Frontal cortex (tissue), 4 donors: ENCODE results near the gene RFLNA. TPM values are rescaled to one million over a fixed set of nuclear protein-coding genes. Genes with fewer than 3 reads are reported as not detected.

ENCODE experiments used
- DNase-seq, 2 donors: peaks; one replicate each; pipeline ENCODE4 v3.0.0; 2012; ENCODE audit warnings: low spot score in 2 of 2
- FAIRE-seq: peaks from 2 replicates; lab custom pipeline; 2012; peaks lifted over from hg19 to GRCh38; lab: Jason Lieb, UNC
- total RNA-seq: library from RNA; depleted of rRNA; stranded (reverse); fragments of >200 nt; gene quantifications from one replicate; pipeline ENCODE4 v1.2.3, GENCODE V29; 2014
- donor health status: control.
- donor health status: control.
- donor health status: control.

Gene RFLNA
- total RNA-seq, 1 donor from 2014 or later = 7.7 TPM

DNA sequence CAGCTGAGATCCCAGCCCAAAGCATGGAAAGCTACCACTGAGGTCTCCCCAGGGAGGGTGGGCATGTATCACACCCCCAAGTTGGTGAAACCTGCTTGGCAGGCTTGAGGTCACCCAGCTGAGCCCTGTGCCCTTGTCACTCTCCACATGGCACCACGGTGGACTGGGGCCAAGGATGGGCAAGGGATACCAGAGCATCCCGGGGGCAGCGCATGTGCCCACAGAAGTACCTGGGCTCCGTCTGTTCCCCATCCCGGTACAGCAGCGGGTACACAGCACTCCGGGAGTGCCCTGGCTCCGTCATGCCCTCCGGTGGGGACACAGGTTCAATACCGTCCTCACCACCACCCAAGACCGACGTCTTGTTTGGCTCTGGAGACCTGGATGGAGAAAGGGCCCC lies 38.0 kb downstream of the RFLNA start:
- FAIRE-seq (no peak), DNase-seq (no peak)

DNA sequence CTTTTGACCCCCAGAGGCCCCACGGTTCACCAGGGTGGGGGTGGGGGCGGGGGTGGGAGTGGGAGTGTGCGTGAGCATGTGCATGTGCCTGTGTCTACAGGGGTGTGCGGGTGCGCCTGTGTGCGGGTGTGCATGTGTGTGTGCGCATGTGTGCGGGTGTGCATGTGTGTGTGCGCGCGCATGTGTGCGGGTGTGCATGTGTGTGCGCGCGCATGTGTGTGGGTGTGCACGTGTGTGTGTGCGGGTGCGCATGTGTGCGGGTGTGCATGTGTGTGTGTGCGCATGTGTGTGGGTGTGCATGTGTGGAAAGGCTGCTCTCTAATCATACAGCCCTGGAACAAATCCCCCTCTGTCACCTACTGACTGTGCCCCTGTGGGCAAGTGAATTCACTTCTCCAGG lies 38.8 kb downstream of the RFLNA start:
- FAIRE-seq (no peak), DNase-seq (no peak)

DNA sequence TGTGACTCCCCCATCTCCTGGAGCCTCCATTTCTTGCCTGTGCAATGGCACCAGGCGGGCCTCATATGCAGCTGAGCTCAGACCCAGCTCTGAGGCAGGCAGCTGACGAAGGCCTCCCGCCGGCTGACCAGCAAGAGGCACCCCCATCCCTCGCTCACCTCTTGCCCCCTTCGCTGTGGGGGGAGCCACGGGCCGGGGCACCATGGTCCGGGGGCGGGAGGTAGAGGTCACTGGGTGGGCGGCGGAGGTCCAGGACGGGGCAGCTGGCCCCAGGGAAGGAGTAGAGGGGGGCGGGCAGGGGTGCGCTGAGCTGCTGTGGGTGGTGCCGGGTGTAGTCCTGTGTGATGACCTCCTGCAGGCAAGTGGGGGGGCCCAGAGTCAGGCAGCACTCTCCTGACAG lies 39.4 kb downstream of the RFLNA start:
- DNase-seq (no peak), FAIRE-seq (no peak)

DNA sequence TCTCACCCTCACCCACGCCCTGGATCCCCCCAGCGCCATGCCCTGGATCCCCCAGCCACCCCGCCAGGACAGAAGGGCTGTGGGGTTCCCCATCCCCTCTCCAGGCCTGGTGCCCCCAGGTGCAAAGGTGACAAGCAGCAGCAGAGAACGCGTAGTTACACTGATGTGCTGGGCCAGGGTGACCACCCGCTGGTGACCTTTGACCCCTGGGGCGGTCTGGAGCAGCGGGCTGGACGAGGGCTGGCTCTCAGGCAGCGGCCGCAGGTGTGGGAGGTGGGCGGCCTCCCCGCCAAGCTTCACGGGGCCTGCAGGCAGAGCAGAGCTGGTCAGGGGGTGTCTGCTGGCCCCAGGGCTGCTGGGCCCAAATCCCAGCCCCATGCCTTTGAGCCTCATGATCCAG lies 40.1 kb downstream of the RFLNA start:
- no peak for FAIRE-seq
- no peak for DNase-seq

DNA sequence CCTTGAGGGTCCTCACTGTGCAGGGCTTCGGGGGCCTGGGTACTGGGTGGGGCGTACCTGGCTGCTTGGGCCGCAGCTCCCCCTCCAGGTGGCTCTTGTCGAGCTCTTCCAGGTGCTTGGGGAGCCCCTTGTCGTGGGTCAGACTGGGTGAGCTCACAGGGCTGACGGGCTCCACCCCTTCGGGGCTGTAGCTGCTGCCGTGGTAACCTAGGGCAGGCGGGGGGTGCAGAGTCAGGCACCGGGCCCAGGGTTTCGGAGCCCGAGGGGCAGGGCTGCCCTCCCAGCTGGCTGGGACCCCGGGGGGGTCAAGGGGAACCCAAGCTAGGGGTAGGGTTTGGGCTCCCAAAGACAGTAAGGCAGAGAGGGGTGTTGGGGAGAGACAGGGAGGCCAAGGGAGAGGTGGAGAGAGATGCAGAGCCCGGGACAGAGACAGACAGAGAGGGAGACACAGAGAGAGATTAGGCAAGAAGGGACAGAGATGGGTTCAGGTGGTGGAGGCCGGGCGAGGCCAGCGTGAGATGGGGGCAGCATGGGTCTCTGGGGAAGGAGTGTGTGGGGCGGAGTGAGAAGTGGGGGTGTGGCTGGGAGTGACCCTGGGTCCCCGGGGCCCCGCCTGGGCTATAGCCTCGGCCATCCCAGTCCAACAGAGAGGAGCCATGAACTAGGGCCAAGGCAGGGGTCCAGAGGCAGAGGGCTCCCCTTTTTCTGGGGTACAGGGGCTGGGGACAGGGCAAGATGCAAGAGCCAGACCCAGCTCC lies 40.7 kb downstream of the RFLNA start:
- FAIRE-seq (no peak), DNase-seq (no peak)

DNA sequence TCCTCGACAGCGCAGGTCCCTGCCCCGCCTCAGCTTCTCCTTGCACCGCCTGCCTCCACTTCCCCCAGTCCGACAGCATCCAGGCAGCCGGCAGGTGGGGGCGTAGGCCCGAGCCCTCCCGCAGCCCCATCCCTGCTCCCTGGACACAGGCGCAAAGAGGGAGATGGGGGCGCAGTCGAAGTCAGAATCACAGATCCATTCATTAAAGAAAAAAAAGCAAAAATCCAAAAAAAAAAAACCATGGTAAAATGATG lies 41.2 kb downstream of the RFLNA start:
- FAIRE-seq (no peak), DNase-seq (no peak)

DNA sequence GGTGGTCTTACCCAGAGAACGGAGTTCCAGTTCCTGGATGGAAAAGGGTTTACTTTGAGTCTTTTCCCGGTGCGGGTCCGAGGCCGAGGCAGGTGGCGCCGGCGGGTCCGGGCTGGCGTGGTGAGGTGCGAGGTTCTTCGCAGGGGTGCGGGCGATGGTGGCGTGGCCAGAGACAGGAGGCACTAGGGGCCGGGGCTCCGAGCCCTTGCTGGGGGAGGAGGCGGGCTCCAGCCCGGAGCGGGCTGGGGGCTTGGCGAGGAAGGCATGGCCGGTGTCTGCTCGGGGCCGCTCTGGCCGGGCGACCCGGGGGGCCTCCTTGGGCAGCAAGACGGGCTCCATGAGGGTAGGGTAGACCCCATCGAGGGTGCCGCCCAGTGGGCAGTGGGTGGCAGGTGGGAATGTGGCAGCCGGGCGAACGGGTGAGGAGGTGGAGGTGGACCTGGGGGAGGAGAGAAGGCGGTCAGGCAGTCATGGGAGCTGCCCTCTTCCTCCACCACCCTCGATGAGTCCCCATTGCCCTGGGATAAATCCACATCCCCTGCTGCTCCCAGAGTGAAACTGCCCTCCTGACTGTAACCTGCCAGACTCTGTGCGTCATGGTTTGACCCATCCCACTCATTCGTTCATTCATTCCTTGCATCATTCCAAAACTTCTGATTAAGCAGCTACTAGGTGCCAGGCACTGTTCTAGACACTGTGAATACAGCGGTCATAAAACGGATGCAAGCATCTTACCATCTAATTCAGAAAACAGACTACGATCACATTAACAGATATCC lies 42.0 kb downstream of the RFLNA start:
- DNase-seq = no peak
- FAIRE-seq = no peak

DNA sequence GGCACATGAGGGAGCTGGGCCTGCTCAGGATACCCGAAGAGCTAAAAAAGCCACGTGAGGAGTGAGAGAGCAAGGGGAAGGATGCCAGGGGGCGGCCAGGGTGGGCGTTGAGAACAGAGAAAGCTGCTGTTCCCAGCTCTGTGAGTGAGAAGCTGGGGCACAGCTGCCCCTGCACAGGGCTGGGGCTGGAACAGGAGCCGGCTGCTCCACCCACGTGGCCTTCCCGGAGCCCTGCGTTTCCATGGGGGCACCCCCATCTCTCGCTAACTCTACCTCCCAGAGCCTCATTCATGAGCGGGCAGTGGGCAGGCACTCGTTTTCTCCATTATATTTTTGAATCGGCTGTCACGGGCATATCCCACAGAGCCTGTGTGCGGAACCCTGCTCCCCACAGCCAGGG lies 42.7 kb downstream of the RFLNA start:
- FAIRE-seq = no peak
- no peak for DNase-seq

DNA sequence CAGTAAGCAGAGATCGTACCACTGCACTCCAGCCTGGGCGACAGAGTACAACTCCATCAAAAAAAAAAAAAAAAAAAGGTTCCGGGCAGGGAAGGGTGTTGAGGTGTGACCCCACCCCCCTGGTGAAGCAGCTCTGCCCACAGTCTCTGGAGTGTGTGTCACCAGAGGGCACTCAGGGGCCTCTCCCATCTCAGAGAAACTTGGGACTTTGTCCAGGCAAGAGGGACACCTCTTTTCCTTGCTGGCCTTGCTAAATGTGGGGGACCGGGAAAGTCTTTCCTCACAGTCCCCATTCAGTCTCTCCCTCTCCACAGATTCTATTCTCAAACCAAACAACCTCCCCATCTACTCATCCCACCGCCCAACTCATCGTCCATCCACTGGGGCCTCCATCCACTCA lies 43.6 kb downstream of the RFLNA start:
- FAIRE-seq = no peak
- DNase-seq = no peak

DNA sequence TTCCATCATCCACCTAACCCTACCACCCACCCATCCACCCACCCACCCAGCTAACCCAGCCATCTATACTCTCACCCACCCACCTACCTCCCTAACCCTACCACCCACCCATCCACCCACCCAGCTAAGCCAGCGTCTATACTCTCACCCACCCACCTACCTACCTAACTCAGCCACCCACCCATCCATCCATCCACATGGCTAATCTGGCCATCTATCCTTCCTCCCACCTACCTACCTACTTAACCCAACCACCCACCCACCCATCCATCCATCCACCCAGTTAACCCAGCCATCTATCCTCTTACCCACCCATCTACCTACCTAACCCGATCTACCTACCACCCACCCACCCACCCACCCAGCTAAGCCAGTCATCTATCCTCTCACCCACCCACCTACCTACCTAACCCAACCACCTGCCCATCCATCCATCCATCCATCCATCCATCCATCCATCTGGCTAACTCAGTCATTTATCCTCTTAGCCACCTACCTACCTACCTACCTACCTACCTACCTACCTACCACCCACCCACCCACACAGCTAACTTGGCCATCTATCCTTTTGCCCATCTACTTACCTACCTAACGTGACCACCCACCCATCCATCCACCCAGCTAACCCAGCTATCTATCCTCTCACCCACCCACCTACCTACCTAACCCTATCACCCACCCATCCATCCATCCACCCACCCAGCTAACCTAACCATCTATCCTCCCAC lies 44.1 kb downstream of the RFLNA start:
- DNase-seq (no peak), FAIRE-seq (no peak)

DNA sequence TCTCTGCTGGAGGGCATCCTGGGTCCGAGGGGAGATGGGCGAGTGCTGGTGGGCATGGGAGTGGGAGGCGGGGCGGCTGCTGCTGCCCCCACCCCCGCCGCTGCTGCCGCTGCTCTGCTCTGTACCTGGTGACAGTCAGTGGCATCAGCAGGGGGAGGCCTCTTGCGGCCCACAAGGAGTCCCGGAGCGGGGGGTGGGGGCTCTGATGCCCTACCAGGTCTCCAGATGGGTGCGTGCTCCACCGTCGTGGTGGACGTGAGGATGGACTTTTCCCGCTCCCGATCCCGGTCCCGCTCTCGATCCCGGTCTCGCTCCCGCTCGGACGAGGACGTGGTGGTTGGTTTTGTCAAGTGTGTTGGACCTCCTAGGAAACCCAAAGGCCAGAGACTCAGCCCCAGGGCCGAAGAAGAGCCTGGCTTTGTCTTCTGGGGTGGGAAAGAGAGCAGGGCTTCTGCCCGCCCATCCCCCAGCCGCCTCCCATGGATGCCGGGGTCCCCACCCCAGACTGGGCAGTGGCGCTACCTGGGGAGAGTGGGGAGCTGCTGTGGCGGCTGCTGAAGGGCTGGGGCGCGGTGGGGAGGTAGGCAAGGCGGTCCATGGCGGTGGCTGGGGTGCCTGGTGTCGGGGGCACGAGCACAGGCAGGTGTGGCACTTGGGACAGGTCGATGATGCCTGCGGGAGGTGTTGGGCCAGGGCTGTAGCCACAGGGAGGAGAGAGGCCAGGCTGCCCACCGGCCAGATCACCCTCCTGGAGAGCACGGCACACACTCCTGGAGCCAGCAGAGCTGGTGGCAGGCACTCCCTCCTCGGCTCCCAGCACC lies 45.4 kb downstream of the RFLNA start:
- FAIRE-seq (no peak), DNase-seq (no peak)

DNA sequence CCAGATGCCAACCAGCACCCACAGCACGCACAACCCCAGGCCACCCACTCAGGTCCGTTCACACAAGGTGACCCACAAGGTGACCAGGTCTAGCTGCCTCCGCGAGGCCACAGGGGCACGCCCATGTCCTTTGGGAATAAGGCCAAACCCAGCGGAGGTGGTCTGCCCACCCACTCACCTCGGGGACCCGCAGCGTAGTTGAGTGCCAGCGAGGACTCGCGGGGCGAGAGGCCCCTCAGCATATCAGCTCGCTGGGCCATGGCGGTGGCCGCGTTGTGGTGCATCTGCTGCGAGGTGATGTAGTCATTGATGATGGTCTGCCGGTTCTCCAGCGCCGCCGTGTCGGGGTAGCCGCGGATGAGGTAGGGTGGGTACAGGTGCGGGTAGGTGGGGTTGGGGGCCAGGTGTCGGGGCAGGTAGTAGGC lies 46.8 kb downstream of the RFLNA start:
- no peak for DNase-seq
- FAIRE-seq = no peak

DNA sequence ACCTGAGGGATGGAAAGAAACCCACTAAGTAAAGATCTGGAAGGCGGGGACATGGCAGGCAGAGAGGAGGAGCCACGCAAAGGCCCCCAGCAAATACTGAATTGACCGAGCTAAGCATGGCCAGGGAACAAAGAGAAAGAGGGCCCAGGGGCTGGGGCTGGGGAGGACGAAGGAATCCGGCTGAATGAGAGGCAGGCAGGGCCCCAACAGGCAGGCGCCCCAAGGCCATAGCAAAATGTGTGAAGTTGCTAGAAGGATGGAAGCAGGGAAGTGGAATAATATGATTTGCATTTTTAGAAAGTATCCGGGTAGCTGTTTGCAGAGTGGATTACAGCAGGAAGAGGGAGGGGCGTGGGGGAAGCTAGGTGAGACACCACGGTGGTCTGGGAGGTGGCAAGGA lies 49.1 kb downstream of the RFLNA start:
- no peak for FAIRE-seq
- DNase-seq = no peak

DNA sequence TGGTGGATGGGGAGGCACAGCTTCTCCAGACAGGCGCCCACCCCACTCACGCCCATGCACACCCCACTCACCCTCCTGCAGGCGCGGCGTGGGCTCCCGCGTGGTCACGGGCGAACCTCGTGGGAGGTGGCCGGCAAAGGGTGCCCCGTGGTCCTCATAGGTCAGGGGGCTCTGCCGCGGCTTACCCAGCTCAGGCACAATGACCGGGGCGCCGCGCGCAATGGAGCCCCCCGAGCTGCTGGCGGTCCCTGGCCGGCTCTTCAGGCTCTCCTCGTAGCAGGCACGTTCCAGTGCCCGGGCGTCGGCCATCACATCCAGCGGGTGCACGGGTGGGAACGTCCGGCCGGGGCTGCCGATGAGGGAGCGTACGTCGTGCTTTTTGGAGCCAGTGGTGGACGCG lies 49.6 kb downstream of the RFLNA start:
- DNase-seq = no peak
- no peak for FAIRE-seq

DNA sequence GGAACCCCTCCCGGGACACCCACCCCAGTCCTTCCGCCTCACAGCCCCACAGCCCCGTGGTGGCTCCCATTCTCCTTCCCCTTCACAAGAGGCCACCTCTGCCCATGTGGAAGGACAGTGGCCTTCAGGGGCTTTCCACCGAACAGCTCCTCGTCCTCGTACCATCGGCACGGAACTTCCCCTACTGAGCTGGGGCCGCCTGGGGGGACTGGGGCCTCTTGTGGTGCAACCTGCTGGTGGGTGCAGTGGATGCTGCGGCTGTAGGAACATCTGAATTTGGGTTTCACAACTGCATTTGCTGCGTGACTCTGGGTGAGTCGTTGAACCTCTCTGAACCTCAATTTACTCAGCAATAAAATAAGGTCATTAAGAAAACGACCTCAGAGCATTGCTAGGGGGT lies 50.9 kb downstream of the RFLNA start:
- no peak for FAIRE-seq
- no peak for DNase-seq

DNA sequence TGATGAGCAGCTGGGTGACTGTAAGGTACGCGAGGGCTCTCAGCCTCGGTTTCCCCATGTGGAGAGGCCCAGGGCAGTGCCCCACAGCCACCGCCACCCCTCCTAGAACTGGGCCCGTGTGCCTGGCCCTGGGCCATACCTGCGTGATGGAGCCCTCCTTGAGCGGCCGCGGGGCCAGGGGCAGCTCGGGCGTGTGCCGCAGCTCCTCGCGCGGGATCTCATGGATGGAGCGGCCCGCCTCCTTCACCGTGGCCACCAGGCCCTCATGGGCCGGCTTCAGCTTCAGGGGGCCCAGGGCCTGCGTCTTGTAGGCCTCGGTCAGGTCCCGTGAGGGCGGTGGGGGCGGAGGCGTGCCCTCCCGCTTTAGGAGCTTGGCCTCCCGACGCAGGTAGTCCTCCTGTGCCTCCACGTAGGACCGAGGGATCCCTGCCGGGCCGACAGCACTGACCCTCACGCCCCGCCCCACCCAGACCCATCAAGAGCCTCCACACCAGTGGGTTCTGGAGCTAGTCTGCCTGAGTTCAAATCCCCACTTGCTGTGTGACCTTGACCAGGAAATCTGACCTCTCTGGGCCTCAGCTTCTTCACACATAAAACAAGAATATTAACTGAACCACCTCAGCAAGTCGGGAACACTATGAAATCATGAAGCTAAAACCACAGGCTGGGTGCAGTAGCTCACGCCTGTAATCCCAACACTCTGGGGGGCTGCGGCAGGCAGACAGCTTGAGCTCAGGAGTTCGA lies 51.7 kb downstream of the RFLNA start:
- FAIRE-seq (no peak), DNase-seq (no peak)

DNA sequence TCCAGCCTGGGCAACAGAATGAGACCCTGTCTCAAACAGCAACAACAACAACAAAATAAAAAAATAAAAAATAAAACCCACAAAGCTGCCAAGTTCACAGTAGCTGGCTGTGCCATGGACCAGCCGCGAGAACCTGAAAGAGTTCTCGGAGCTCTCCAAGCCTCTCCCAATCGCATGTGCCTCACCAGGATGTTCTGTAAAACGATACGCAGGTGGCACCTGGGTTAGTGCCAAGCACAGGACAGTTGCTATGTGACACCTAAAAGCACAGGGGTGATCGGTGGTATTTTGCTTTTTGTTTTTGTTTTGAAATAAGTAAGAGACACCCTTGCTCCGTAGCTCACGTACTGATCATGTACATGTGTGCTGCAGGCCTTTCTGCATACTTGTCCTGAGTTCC lies 52.4 kb downstream of the RFLNA start:
- DNase-seq (no peak), FAIRE-seq (no peak)

DNA sequence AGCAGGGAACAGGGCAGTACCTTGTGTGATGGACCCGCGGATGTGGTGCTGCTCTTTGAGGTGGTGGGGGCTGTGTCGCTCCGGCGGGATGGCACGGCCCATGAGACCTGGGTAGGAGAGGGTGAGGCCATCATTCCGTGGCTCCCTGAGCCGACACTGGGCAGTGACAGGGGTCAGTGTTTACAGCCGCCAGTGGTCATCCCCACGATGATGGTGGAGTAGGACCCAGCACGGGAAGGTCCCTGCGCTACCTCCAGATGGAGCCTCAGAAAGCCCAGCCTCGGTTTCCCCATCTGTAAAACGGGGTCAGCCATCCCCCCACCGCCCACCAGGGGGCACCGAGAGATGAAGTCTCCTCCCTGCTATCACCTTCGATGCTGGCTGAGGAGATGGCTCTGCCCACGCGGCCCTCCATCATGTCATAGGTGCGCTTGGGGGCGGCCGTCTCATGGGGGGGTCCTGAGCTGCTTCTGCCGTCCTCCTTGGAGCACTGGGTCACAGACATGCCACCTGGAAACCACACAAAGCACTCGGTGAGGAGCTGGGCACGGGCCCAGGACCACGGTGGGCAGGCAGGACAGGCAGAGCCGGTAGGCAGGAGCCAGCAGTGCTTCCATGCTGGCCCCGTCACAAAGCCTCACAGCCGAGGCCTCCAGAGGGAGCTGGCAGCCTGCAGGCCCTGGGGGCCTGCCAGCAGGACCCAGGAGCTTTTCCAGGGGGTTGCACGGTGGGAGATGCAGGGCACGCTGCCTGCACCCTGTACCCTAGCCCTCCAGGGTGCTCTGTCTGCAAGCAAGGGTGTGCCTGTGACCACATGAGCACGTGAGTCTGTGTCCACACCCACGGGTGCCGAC lies 53.1 kb downstream of the RFLNA start:
- no peak for DNase-seq
- no peak for FAIRE-seq
